Duodenal mucosa (tissue), 2 donors: ENCODE measurements around the gene RNF213.
"Not testable (repeated sequence)": the region's sequence is repeated elsewhere in the genome, so short reads cannot be mapped to it uniquely, and the experiment has no call there.

Experiments
- H3K27ac ChIP-seq: one replicate; pipeline ENCODE4 v1.7.0; 2013; ENCODE audit warnings: low read depth, low read length
- H3K27me3 ChIP-seq, 2 donors: one replicate each; pipeline ENCODE4 v1.7.0; 2013; ENCODE audit warnings: low read length in 2 of 2, control low read depth in 1 of 2; ENCODE audit not compliant: insufficient read depth in 2 of 2, control insufficient read depth in 1 of 2
- H3K36me3 ChIP-seq, 2 donors: one replicate each; pipeline ENCODE4 v1.7.0; 2013; ENCODE audit warnings: low read length in 2 of 2, control low read depth in 1 of 2; ENCODE audit not compliant: insufficient read depth in 2 of 2, control insufficient read depth in 1 of 2
- H3K4me1 ChIP-seq, 2 donors: one replicate each; pipeline ENCODE4 v1.7.0; 2013; ENCODE audit warnings: low read length in 2 of 2, control low read depth in 1 of 2; ENCODE audit not compliant: insufficient read depth in 2 of 2, control insufficient read depth in 1 of 2
- H3K4me3 ChIP-seq, 2 donors: one replicate each; pipeline ENCODE4 v1.7.0; 2013; ENCODE audit warnings: low read length in 2 of 2, low read depth in 1 of 2
- H3K9ac ChIP-seq, 2 donors: one replicate each; pipeline ENCODE4 v1.7.0; 2013; ENCODE audit warnings: low read length in 2 of 2, low read depth in 1 of 2
- H3K9me3 ChIP-seq, 2 donors: one replicate each; pipeline ENCODE4 v1.7.0; 2013; ENCODE audit warnings: low read length in 2 of 2, control low read depth in 1 of 2; ENCODE audit not compliant: control insufficient read depth in 1 of 2

RNF213 gene

GRCh38 chr17:80291691-80292487 is 31.2 kb downstream of the RNF213 start:
- Histone ChIP-seq H3K4me3 (no peak overlapping the region), H3K9me3 (no peaks in the 10 kb centered on the region), H3K36me3 (peaks cover 57 to 88% of the 10 kb centered on the region in 2 donors), H3K4me1 (no peaks in the 10 kb centered on the region), H3K27ac (no peak overlapping the region), H3K27me3 (no peaks in the 10 kb centered on the region), H3K9ac (no peak overlapping the region)

- Histone ChIP-seq H3K9ac (no peak overlapping the region), H3K4me3 (no peak overlapping the region), H3K27ac (no peak overlapping the region)
Observed at GRCh38 chr17:80292521-80292971, 31.9 kb downstream of the RNF213 start.

GRCh38 chr17:80294210-80294609 is 33.6 kb downstream of the RNF213 start:
- no peaks in the 10 kb centered on the region for H3K27me3 ChIP-seq
- H3K9me3 ChIP-seq = no peaks in the 10 kb centered on the region
- no peak overlapping the region for H3K4me3 ChIP-seq
- H3K9ac ChIP-seq = no peak overlapping the region
- H3K27ac ChIP-seq = no peak overlapping the region
- peaks cover 58 to 90% of the 10 kb centered on the region in 2 donors for H3K36me3 ChIP-seq
- no peaks in the 10 kb centered on the region for H3K4me1 ChIP-seq

More at GRCh38 chr17:80292521-80292971, 31.9 kb downstream of the RNF213 start:
- no peaks in the 10 kb centered on the region for H3K9me3 ChIP-seq
- no peaks in the 10 kb centered on the region for H3K4me1 ChIP-seq
- H3K36me3 ChIP-seq = peaks cover 55 to 89% of the 10 kb centered on the region in 2 donors
- no peaks in the 10 kb centered on the region for H3K27me3 ChIP-seq

GRCh38 chr17:80294653-80295052 is 34.0 kb downstream of the RNF213 start:
- no peak overlapping the region for H3K27ac ChIP-seq
- peaks cover 58 to 88% of the 10 kb centered on the region in 2 donors for H3K36me3 ChIP-seq

GRCh38 chr17:80295146-80295545 is 34.5 kb downstream of the RNF213 start:
- H3K27ac ChIP-seq = no peak overlapping the region
- H3K36me3 ChIP-seq = peaks cover 53 to 88% of the 10 kb centered on the region in 2 donors
- H3K9ac ChIP-seq = no peak overlapping the region
- H3K27me3 ChIP-seq = no peaks in the 10 kb centered on the region
- H3K4me1 ChIP-seq = no peaks in the 10 kb centered on the region
- H3K9me3 ChIP-seq = no peaks in the 10 kb centered on the region
- no peak overlapping the region for H3K4me3 ChIP-seq

More at GRCh38 chr17:80294653-80295052, 34.0 kb downstream of the RNF213 start:
- Histone ChIP-seq H3K4me3 (no peak overlapping the region), H3K9me3 (no peaks in the 10 kb centered on the region), H3K27me3 (no peaks in the 10 kb centered on the region), H3K9ac (no peak overlapping the region), H3K4me1 (no peaks in the 10 kb centered on the region)

- Histone ChIP-seq H3K27ac (no peak overlapping the region), H3K36me3 (peaks cover 50 to 88% of the 10 kb centered on the region in 2 donors), H3K27me3 (no peaks in the 10 kb centered on the region)
Observed at GRCh38 chr17:80295559-80295958, 34.9 kb downstream of the RNF213 start.

GRCh38 chr17:80296221-80296620 is 35.6 kb downstream of the RNF213 start:
- no peaks in the 10 kb centered on the region for H3K27me3 ChIP-seq
- no peak overlapping the region for H3K27ac ChIP-seq
- H3K9ac ChIP-seq = no peak overlapping the region
- H3K9me3 ChIP-seq = no peaks in the 10 kb centered on the region
- peaks cover 51 to 85% of the 10 kb centered on the region in 2 donors for H3K36me3 ChIP-seq
- no peak overlapping the region for H3K4me3 ChIP-seq
- no peaks in the 10 kb centered on the region for H3K4me1 ChIP-seq

More at GRCh38 chr17:80295559-80295958, 34.9 kb downstream of the RNF213 start:
- no peak overlapping the region for H3K9ac ChIP-seq
- H3K9me3 ChIP-seq = no peaks in the 10 kb centered on the region
- no peaks in the 10 kb centered on the region for H3K4me1 ChIP-seq
- no peak overlapping the region for H3K4me3 ChIP-seq

- Histone ChIP-seq H3K9ac (no peak overlapping the region), H3K27me3 (no peaks in the 10 kb centered on the region), H3K4me1 (no peaks in the 10 kb centered on the region), H3K9me3 (peaks cover 0 to 1% of the 10 kb centered on the region in 2 donors), H3K27ac (no peak overlapping the region), H3K36me3 (peaks cover 59 to 84% of the 10 kb centered on the region in 2 donors), H3K4me3 (no peak overlapping the region)
Observed at GRCh38 chr17:80297996-80298560, 37.4 kb downstream of the RNF213 start.

- H3K27me3 ChIP-seq, H3K9ac ChIP-seq, H3K4me3 ChIP-seq, H3K27ac ChIP-seq, H3K9me3 ChIP-seq, H3K4me1 ChIP-seq: not testable (repeated sequence)
- H3K36me3 ChIP-seq = peaks cover 63 to 85% of the 10 kb centered on the region in 2 donors
Observed at GRCh38 chr17:80299350-80300100, 38.9 kb downstream of the RNF213 start.

- not testable (repeated sequence) for H3K9ac ChIP-seq, H3K27ac ChIP-seq, H3K4me3 ChIP-seq, H3K4me1 ChIP-seq, H3K27me3 ChIP-seq, H3K9me3 ChIP-seq
- peaks cover 51 to 85% of the 10 kb centered on the region in 2 donors for H3K36me3 ChIP-seq
Observed at GRCh38 chr17:80300756-80301155, 40.1 kb downstream of the RNF213 start.
